GM19238 (cell line): ENCODE data around the gene FCAMR.
A peak's percentile ranks its signal among the peaks of the same experiment; 100 is the strongest.

Source experiments
- DNase-seq: peaks from one replicate; pipeline ENCODE4 v3.0.0; 2011; ENCODE audit warnings: low spot score; ENCODE audit not compliant: insufficient read length

Gene FCAMR

GRCh38 chr1:206960676-206961386 lies 9.4 kb downstream of the FCAMR start:
- no peak for DNase-seq

GRCh38 chr1:206958144-206958543 lies 12.1 kb downstream of the FCAMR start:
- DNase-seq, result no peak

- DNase-seq, result no peak
These were observed 12.6 kb downstream of the FCAMR start for GRCh38 chr1:206957639-206958038.

GRCh38 chr1:206955476-206956451 lies 14.5 kb downstream of the FCAMR start:
- DNase-seq, result peak; percentile 47

- no peak for DNase-seq
These were observed 15.6 kb downstream of the FCAMR start for GRCh38 chr1:206954459-206955342.

- no peak for DNase-seq
These were observed 16.6 kb downstream of the FCAMR start for GRCh38 chr1:206953626-206954025.

GRCh38 chr1:206953126-206953525 lies 17.1 kb downstream of the FCAMR start:
- DNase-seq, result no peak

- no peak for DNase-seq
These were observed 18.1 kb downstream of the FCAMR start for GRCh38 chr1:206952171-206952570.

- no peak for DNase-seq
These were observed 18.8 kb downstream of the FCAMR start for GRCh38 chr1:206951318-206952100.

- DNase-seq, result no peak
These were observed 20.6 kb downstream of the FCAMR start for GRCh38 chr1:206949641-206950040.

GRCh38 chr1:206949208-206949607 lies 21.1 kb downstream of the FCAMR start:
- no peak for DNase-seq

GRCh38 chr1:206947255-206947654 lies 23.0 kb downstream of the FCAMR start:
- no peak for DNase-seq

- no peak for DNase-seq
These were observed 24.0 kb downstream of the FCAMR start, which contains the start of gene PIGR for GRCh38 chr1:206946261-206946660. Gene PIGR (minus strand): TSS chr1:206946466. CDS start chr1:206940531, 5,935 bp downstream.

GRCh38 chr1:206945779-206946178 lies 24.5 kb downstream of the FCAMR start:
- no peak for DNase-seq

- no peak for DNase-seq
These were observed 25.6 kb downstream of the FCAMR start for GRCh38 chr1:206944703-206945102.

- DNase-seq, result no peak
These were observed 28.4 kb downstream of the FCAMR start for GRCh38 chr1:206941766-206942418.

GRCh38 chr1:206940588-206940936 lies 29.7 kb downstream of the FCAMR start:
- no peak for DNase-seq

- DNase-seq, result no peak
These were observed 30.2 kb downstream of the FCAMR start for GRCh38 chr1:206939841-206940587.

- no peak for DNase-seq
These were observed 31.1 kb downstream of the FCAMR start for GRCh38 chr1:206939131-206939530.
